Prostate gland (tissue), 2 donors: Measurements from ENCODE around the gene TUT7. TPM values are rescaled to one million over a fixed set of nuclear protein-coding genes. Genes with fewer than 3 reads are reported as not detected.

ENCODE experiments used
- DNase-seq: peaks from one replicate; pipeline ENCODE4 v3.0.0-alpha.2; 2019; ENCODE audit warnings: low spot score
- H3K27ac ChIP-seq, 2 donors: fragments of 200-600 bp; sonication (generic); 2 replicates each; pipeline ENCODE4 v1.5.1; 2017 to 2019
- H3K27me3 ChIP-seq: fragments of 200-600 bp; sonication (generic); replicated peaks from 2 replicates; pipeline ENCODE4 v1.5.1; 2019; ENCODE audit not compliant: insufficient read depth
- H3K36me3 ChIP-seq, 2 donors: fragments of 200-600 bp; sonication (generic); 1 replicate in 1 of 2; 2 replicates in 1 of 2; pipeline versions ENCODE4 v1.5.1 to v1.8.1; 2017 to 2019
- H3K4me1 ChIP-seq: fragments of 200-600 bp; sonication (generic); replicated peaks from 2 replicates; pipeline ENCODE4 v1.5.1; 2019
- H3K4me3 ChIP-seq, 2 donors: fragments of 200-600 bp; sonication (generic); 2 replicates each; pipeline ENCODE4 v1.5.1; 2017 to 2019
- H3K9me3 ChIP-seq: fragments of 200-600 bp; sonication (generic); 2 replicates; pipeline ENCODE4 v1.5.1; 2017
- POLR2A ChIP-seq: fragments of 450-650 bp; IDR thresholded peaks from one replicate; pipeline ENCODE4 v1.6.1; 2016; ENCODE audit warnings: antibody characterized with exemption, mild to moderate bottlenecking
- POLR2AphosphoS5 ChIP-seq: sonication (generic); formaldehyde crosslinking; IDR thresholded peaks from one replicate; pipeline ENCODE4 v1.6.1; 2017; ENCODE audit warnings: antibody characterized with exemption
- WGBS: methylation state at CpG from one replicate; pipeline ENCODE4 v1.1.5; 2018; 5-methylcytosine and 5-hydroxymethylcytosine counted together
- intact Hi-C: fragments of 100-400 bp; cut with DNase I; formaldehyde crosslinking; loops from one replicate; pipeline ENCODE4 v1.14.2; 2022
- total RNA-seq, 2 donors: library from RNA; depleted of rRNA; stranded (reverse); fragments of >200 nt; gene quantifications; one replicate each; pipeline ENCODE4 v1.1.0, GENCODE V29; 2016
- TF ChIP-seq, protein P1 (sequence below), 4 experiments: fragments of 200-600 bp in 2 of 4; fragments of 450-650 bp in 2 of 4; sonication (generic) in 2 of 4; IDR thresholded peaks; 1 replicate in 3 of 4; 2 replicates in 1 of 4; pipeline ENCODE4 v1.5.1; 2016 to 2019; ENCODE audit warnings: antibody characterized with exemption in 4 of 4, mild to moderate bottlenecking in 2 of 4, moderate library complexity in 2 of 4

Gene TUT7
- total RNA-seq, 2 donors from 2014 or later: 44.0 to 112 TPM

- intact Hi-C loops: no loop called here
- Histone ChIP-seq H3K27me3 (no peaks in the 10 kb centered on the region), H3K4me1 (no peaks in the 10 kb centered on the region), H3K36me3 (no peaks in the 10 kb centered on the region), H3K4me3 (no peak overlapping the region), H3K9me3 (no peaks in the 10 kb centered on the region), H3K27ac (no peak overlapping the region)
- no peak for TF ChIP-seq POLR2AphosphoS5
- TF ChIP-seq POLR2A: no peak
- TF ChIP-seq, protein P1, sequence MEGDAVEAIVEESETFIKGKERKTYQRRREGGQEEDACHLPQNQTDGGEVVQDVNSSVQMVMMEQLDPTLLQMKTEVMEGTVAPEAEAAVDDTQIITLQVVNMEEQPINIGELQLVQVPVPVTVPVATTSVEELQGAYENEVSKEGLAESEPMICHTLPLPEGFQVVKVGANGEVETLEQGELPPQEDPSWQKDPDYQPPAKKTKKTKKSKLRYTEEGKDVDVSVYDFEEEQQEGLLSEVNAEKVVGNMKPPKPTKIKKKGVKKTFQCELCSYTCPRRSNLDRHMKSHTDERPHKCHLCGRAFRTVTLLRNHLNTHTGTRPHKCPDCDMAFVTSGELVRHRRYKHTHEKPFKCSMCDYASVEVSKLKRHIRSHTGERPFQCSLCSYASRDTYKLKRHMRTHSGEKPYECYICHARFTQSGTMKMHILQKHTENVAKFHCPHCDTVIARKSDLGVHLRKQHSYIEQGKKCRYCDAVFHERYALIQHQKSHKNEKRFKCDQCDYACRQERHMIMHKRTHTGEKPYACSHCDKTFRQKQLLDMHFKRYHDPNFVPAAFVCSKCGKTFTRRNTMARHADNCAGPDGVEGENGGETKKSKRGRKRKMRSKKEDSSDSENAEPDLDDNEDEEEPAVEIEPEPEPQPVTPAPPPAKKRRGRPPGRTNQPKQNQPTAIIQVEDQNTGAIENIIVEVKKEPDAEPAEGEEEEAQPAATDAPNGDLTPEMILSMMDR (IDR thresholded peaks at IDR 0.05): no peak
- WGBS: 98% methylated on average over 3 of the region's 3 CpGs
- DNase-seq: no peak
Measured at GRCh38 chr9:86253577-86253976, 100.6 kb downstream of the TUT7 start.

- no peaks in the 10 kb centered on the region for H3K9me3 ChIP-seq
- DNase-seq: no peak
- H3K27me3 ChIP-seq: no peaks in the 10 kb centered on the region
- intact Hi-C loops: no loop called here
- H3K27ac ChIP-seq: no peak overlapping the region
- TF ChIP-seq POLR2A (no peak), POLR2AphosphoS5 (no peak)
- TF ChIP-seq, protein P1 (IDR thresholded peaks at IDR 0.05): no peak
- H3K4me3 ChIP-seq: no peak overlapping the region
- no peaks in the 10 kb centered on the region for H3K36me3 ChIP-seq
- no peaks in the 10 kb centered on the region for H3K4me1 ChIP-seq
- 89% methylated on average over 1 of the region's 1 CpG for WGBS
Measured at GRCh38 chr9:86252870-86253269, 101.3 kb downstream of the TUT7 start.

DNA sequence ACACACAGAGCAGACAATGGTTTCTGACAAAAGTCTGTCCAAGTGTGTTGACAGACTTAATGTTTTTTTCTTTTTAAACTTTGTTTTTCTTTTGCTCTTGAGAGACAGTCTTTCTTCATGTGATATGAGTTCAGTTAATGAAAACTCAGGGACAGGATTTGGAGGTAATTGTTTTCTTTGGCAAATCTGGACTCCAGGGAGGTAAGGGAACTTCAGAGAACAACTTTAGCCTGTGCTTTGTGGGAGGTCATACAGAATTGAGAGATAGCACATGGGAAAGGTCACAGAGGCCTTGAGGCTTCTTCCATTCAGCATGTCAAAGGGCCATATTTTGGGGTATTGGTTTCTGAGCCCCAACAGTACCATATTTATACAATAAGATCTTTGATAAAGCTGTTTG lies 104.1 kb downstream of the TUT7 start:
- TF ChIP-seq, protein P1 (IDR thresholded peaks at IDR 0.05): no peak
- no peak for TF ChIP-seq POLR2A
- TF ChIP-seq POLR2AphosphoS5: no peak
- Histone ChIP-seq H3K9me3 (no peaks in the 10 kb centered on the region), H3K36me3 (no peaks in the 10 kb centered on the region), H3K27ac (no peak overlapping the region), H3K27me3 (no peaks in the 10 kb centered on the region), H3K4me3 (no peak overlapping the region), H3K4me1 (no peaks in the 10 kb centered on the region)
- intact Hi-C loops: no loop called here
- DNase-seq: no peak

- Histone ChIP-seq H3K36me3 (no peaks in the 10 kb centered on the region), H3K4me1 (no peaks in the 10 kb centered on the region), H3K4me3 (no peak overlapping the region), H3K27ac (no peak overlapping the region), H3K27me3 (no peaks in the 10 kb centered on the region), H3K9me3 (no peaks in the 10 kb centered on the region)
- intact Hi-C loops: no loop called here
- TF ChIP-seq, protein P1 (IDR thresholded peaks at IDR 0.05): no peak
- TF ChIP-seq POLR2A: no peak
- no peak for TF ChIP-seq POLR2AphosphoS5
- no peak for DNase-seq
- WGBS: 67% methylated on average over 4 of the region's 4 CpGs
Measured at GRCh38 chr9:86248746-86249145, 105.5 kb downstream of the TUT7 start.

- H3K27me3 ChIP-seq: no peaks in the 10 kb centered on the region
- TF ChIP-seq POLR2AphosphoS5 (no peak), POLR2A (no peak)
- TF ChIP-seq, protein P1 (IDR thresholded peaks at IDR 0.05): no peak
- intact Hi-C loops: no loop called here
- no peak for DNase-seq
- no peaks in the 10 kb centered on the region for H3K9me3 ChIP-seq
- H3K4me1 ChIP-seq: no peaks in the 10 kb centered on the region
- no peak overlapping the region for H3K27ac ChIP-seq
- no peak overlapping the region for H3K4me3 ChIP-seq
- WGBS: 48% methylated on average over 6 of the region's 6 CpGs
- no peaks in the 10 kb centered on the region for H3K36me3 ChIP-seq
Measured at GRCh38 chr9:86246752-86247161, 107.5 kb downstream of the TUT7 start.
